GM23338 (cell line): ENCODE data around the gene SNF8. TPM values are rescaled to one million over a fixed set of nuclear protein-coding genes. Genes with fewer than 3 reads are reported as not detected.

Experiments
- CREB1 ChIP-seq: fragments of 250-450 bp; sonication (Bioruptor Pico); IDR thresholded peaks from 2 replicates; pipeline ENCODE4 v1.5.0; 2020; ENCODE audit warnings: low read depth, mild to moderate bottlenecking, moderate library complexity
- EZH2phosphoT487 ChIP-seq: fragments of 200-600 bp; sonication (generic); IDR thresholded peaks from one replicate; pipeline ENCODE4 v1.8.1; 2018; ENCODE audit warnings: antibody characterized with exemption; ENCODE audit not compliant: unreplicated experiment
- JUNB ChIP-seq: IDR thresholded peaks from one replicate; pipeline ENCODE4 v1.6.1; 2016; ENCODE audit warnings: antibody characterized with exemption; ENCODE audit not compliant: unreplicated experiment
- NANOG ChIP-seq: IDR thresholded peaks from 2 replicates; pipeline ENCODE4 v1.6.1; 2016; ENCODE audit warnings: antibody characterized with exemption, borderline replicate concordance
- STAT1 ChIP-seq: IDR thresholded peaks from one replicate; pipeline ENCODE4 v1.6.1; 2016; ENCODE audit warnings: antibody characterized with exemption; ENCODE audit not compliant: unreplicated experiment
- ZNF114 ChIP-seq: fragments of 250-450 bp; sonication (Bioruptor Pico); IDR thresholded peaks from 2 replicates; pipeline ENCODE4 v1.5.0; 2020; ENCODE audit warnings: mild to moderate bottlenecking, moderate library complexity
- polyA plus RNA-seq: library from polyadenylated mRNA; unstranded; fragments of >200 nt; fragmentation: Nextera tagmentation; extraction: Ambion mirVana; gene quantifications from 2 replicates; pipeline ENCODE4 v1.2.1, GENCODE V29; 2016
- total RNA-seq: library from RNA; depleted of rRNA; stranded (reverse); fragments of >200 nt; shearing (Covaris generic); gene quantifications from 2 replicates; pipeline ENCODE4 v1.2.3, GENCODE V29; 2014
- TF ChIP-seq, protein P1 (sequence below): fragments of 250-450 bp; sonication (Bioruptor Pico); IDR thresholded peaks from 2 replicates; pipeline ENCODE4 v1.5.0; 2020; ENCODE audit warnings: mild to moderate bottlenecking, moderate library complexity
- TF ChIP-seq, protein P2 (sequence below): IDR thresholded peaks from 2 replicates; pipeline ENCODE4 v1.6.1; 2016; ENCODE audit warnings: antibody characterized with exemption

Gene SNF8
- total and polyA plus RNA-seq, 2 experiments from 2014 or later: 88.5 to 113 TPM

DNA sequence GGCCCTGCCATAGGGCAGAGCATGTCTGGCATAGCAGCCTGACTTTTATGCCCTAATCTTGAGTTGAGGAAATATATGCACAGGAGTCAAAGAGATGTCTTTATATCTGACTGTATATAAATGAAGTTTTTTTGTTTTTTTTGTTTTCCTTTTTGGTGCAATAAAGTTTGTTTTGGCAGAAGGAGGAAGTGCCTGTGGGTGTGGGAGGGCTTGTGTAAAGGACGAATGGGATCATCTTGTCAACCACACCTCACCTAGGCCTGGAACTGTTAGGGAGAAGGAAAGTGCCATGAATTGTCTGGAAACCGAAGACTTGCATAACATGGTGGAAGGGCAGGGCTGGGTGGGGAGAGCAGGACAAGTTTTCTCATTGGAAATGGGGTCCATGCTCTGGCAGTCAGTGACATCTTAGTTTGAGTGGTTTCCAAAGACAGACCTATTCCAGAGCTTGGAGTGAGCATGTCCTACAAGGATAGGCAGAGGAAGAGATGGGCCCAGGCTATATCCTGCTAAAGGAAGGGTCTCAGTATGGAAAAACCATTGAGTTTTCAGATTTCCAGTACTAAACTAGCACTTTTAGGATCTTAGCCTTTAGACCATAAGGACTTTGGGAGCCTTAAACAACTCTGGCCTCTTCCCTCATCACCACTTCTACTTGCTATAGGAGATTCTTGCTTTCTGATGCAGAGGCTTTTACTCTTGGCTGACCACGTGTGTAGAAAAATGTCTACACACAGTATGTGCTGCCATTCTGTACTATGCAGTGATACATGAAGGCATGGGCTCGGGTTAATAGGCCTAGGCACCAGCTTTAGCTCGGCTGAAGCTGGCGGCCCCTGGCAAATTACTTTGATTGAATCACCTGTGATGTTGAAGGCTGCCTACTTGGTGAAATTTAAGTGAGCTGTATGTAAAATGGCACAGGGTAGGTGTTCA, 15.5 kb downstream of the SNF8 start (continued):
- TF ChIP-seq, protein P1, sequence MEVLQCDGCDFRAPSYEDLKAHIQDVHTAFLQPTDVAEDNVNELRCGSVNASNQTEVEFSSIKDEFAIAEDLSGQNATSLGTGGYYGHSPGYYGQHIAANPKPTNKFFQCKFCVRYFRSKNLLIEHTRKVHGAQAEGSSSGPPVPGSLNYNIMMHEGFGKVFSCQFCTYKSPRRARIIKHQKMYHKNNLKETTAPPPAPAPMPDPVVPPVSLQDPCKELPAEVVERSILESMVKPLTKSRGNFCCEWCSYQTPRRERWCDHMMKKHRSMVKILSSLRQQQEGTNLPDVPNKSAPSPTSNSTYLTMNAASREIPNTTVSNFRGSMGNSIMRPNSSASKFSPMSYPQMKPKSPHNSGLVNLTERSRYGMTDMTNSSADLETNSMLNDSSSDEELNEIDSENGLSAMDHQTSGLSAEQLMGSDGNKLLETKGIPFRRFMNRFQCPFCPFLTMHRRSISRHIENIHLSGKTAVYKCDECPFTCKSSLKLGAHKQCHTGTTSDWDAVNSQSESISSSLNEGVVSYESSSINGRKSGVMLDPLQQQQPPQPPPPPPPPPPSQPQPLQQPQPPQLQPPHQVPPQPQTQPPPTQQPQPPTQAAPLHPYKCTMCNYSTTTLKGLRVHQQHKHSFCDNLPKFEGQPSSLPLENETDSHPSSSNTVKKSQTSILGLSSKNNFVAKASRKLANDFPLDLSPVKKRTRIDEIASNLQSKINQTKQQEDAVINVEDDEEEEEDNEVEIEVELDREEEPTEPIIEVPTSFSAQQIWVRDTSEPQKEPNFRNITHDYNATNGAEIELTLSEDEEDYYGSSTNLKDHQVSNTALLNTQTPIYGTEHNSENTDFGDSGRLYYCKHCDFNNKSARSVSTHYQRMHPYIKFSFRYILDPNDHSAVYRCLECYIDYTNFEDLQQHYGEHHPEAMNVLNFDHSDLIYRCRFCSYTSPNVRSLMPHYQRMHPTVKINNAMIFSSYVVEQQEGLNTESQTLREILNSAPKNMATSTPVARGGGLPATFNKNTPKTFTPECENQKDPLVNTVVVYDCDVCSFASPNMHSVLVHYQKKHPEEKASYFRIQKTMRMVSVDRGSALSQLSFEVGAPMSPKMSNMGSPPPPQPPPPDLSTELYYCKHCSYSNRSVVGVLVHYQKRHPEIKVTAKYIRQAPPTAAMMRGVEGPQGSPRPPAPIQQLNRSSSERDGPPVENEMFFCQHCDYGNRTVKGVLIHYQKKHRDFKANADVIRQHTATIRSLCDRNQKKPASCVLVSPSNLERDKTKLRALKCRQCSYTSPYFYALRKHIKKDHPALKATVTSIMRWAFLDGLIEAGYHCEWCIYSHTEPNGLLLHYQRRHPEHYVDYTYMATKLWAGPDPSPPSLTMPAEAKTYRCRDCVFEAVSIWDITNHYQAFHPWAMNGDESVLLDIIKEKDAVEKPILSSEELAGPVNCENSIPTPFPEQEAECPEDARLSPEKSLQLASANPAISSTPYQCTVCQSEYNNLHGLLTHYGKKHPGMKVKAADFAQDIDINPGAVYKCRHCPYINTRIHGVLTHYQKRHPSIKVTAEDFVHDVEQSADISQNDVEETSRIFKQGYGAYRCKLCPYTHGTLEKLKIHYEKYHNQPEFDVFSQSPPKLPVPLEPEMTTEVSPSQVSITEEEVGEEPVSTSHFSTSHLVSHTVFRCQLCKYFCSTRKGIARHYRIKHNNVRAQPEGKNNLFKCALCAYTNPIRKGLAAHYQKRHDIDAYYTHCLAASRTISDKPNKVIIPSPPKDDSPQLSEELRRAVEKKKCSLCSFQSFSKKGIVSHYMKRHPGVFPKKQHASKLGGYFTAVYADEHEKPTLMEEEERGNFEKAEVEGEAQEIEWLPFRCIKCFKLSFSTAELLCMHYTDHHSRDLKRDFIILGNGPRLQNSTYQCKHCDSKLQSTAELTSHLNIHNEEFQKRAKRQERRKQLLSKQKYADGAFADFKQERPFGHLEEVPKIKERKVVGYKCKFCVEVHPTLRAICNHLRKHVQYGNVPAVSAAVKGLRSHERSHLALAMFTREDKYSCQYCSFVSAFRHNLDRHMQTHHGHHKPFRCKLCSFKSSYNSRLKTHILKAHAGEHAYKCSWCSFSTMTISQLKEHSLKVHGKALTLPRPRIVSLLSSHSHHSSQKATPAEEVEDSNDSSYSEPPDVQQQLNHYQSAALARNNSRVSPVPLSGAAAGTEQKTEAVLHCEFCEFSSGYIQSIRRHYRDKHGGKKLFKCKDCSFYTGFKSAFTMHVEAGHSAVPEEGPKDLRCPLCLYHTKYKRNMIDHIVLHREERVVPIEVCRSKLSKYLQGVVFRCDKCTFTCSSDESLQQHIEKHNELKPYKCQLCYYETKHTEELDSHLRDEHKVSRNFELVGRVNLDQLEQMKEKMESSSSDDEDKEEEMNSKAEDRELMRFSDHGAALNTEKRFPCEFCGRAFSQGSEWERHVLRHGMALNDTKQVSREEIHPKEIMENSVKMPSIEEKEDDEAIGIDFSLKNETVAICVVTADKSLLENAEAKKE (CRISPR knock-in tag): no peak
- TF ChIP-seq STAT1 (no peak), NANOG (no peak), EZH2phosphoT487 (no peak), ZNF114 (no peak), CREB1 (CRISPR knock-in tag) (no peak), JUNB (no peak)
- TF ChIP-seq, protein P2, sequence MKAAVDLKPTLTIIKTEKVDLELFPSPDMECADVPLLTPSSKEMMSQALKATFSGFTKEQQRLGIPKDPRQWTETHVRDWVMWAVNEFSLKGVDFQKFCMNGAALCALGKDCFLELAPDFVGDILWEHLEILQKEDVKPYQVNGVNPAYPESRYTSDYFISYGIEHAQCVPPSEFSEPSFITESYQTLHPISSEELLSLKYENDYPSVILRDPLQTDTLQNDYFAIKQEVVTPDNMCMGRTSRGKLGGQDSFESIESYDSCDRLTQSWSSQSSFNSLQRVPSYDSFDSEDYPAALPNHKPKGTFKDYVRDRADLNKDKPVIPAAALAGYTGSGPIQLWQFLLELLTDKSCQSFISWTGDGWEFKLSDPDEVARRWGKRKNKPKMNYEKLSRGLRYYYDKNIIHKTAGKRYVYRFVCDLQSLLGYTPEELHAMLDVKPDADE: no peak
